ENCODE data around the gene UBE2E1. TPM values are rescaled to one million over a fixed set of nuclear protein-coding genes. Genes with fewer than 3 reads are reported as not detected.
A peak's percentile ranks its signal among the peaks of the same experiment; 100 is the strongest.

UBE2E1 gene
- total and polyA plus RNA-seq, 2 experiments from 2014 or later: 39.9 to 120 TPM

DNA sequence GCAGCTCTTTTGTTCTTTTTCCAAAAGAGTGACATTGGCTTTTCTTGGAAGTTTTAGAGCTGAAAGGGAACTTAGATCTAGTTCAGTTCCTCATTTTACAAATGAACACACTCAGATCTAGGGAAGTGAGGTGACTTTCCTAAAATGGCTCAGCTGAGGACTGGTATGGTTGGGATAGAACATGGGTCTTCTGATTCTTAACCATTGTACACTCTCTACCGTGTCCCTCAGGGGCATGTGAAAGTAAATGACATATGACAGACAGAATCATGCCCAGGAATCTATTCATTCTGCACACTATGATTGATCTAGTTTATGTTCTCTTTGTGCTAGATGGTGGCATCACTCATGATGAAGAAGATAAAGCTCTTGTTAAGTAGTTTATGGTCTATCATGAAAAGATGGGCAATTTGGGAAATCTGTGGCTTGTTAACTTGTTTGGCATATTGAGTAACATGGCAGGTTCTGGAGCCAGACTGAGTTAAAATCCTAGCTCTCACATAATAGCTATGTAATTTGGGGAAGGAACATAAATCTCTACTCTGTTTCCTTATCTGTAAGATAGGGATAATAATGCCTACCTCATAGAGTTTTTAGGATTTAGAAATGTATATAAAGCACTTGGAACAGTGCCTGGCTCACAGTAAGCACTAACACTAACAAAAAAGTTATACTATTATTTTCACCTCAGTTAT is 30.9 kb downstream of the UBE2E1 start (continued):
- TF ChIP-seq, protein P1, sequence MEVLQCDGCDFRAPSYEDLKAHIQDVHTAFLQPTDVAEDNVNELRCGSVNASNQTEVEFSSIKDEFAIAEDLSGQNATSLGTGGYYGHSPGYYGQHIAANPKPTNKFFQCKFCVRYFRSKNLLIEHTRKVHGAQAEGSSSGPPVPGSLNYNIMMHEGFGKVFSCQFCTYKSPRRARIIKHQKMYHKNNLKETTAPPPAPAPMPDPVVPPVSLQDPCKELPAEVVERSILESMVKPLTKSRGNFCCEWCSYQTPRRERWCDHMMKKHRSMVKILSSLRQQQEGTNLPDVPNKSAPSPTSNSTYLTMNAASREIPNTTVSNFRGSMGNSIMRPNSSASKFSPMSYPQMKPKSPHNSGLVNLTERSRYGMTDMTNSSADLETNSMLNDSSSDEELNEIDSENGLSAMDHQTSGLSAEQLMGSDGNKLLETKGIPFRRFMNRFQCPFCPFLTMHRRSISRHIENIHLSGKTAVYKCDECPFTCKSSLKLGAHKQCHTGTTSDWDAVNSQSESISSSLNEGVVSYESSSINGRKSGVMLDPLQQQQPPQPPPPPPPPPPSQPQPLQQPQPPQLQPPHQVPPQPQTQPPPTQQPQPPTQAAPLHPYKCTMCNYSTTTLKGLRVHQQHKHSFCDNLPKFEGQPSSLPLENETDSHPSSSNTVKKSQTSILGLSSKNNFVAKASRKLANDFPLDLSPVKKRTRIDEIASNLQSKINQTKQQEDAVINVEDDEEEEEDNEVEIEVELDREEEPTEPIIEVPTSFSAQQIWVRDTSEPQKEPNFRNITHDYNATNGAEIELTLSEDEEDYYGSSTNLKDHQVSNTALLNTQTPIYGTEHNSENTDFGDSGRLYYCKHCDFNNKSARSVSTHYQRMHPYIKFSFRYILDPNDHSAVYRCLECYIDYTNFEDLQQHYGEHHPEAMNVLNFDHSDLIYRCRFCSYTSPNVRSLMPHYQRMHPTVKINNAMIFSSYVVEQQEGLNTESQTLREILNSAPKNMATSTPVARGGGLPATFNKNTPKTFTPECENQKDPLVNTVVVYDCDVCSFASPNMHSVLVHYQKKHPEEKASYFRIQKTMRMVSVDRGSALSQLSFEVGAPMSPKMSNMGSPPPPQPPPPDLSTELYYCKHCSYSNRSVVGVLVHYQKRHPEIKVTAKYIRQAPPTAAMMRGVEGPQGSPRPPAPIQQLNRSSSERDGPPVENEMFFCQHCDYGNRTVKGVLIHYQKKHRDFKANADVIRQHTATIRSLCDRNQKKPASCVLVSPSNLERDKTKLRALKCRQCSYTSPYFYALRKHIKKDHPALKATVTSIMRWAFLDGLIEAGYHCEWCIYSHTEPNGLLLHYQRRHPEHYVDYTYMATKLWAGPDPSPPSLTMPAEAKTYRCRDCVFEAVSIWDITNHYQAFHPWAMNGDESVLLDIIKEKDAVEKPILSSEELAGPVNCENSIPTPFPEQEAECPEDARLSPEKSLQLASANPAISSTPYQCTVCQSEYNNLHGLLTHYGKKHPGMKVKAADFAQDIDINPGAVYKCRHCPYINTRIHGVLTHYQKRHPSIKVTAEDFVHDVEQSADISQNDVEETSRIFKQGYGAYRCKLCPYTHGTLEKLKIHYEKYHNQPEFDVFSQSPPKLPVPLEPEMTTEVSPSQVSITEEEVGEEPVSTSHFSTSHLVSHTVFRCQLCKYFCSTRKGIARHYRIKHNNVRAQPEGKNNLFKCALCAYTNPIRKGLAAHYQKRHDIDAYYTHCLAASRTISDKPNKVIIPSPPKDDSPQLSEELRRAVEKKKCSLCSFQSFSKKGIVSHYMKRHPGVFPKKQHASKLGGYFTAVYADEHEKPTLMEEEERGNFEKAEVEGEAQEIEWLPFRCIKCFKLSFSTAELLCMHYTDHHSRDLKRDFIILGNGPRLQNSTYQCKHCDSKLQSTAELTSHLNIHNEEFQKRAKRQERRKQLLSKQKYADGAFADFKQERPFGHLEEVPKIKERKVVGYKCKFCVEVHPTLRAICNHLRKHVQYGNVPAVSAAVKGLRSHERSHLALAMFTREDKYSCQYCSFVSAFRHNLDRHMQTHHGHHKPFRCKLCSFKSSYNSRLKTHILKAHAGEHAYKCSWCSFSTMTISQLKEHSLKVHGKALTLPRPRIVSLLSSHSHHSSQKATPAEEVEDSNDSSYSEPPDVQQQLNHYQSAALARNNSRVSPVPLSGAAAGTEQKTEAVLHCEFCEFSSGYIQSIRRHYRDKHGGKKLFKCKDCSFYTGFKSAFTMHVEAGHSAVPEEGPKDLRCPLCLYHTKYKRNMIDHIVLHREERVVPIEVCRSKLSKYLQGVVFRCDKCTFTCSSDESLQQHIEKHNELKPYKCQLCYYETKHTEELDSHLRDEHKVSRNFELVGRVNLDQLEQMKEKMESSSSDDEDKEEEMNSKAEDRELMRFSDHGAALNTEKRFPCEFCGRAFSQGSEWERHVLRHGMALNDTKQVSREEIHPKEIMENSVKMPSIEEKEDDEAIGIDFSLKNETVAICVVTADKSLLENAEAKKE (CRISPR knock-in tag; IDR thresholded peaks at IDR 0.05): no peak
- TF ChIP-seq ZNF114 (CRISPR knock-in tag; IDR thresholded peaks at IDR 0.05) (no peak), CREB1 (CRISPR knock-in tag; IDR thresholded peaks at IDR 0.05; ENCODE audit: low read depth) (no peak), POLR2AphosphoS5 (IDR thresholded peaks at IDR 0.05; ENCODE audit: low read depth) (no peak)
- TF ChIP-seq, protein P2, sequence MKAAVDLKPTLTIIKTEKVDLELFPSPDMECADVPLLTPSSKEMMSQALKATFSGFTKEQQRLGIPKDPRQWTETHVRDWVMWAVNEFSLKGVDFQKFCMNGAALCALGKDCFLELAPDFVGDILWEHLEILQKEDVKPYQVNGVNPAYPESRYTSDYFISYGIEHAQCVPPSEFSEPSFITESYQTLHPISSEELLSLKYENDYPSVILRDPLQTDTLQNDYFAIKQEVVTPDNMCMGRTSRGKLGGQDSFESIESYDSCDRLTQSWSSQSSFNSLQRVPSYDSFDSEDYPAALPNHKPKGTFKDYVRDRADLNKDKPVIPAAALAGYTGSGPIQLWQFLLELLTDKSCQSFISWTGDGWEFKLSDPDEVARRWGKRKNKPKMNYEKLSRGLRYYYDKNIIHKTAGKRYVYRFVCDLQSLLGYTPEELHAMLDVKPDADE (IDR thresholded peaks at IDR 0.05): no peak

DNA sequence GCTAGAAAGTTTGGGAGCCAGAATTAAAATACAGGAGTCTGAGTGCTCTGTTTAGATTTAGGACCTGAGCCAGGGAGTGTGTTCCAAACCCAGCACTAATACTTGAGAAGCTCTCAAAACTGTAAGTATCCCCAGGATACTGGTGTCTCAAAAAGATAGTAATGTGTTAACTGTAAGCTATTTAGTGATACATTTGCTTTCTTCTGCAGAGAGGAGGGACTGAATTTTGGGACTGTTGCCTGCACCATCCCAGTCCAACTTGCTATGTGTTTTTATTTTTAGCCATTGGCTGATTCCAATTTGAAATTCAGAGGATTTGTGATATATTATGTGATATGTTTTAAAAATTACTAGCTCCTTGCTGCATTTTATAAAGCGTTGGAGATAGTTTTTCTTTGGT is 31.5 kb downstream of the UBE2E1 start:
- H3K9me3 Mint-ChIP-seq: no peaks in the 10 kb centered on the region
- no peak overlapping the region for H3K4me3 Mint-ChIP-seq
- DNase-seq (ENCODE audit: low spot score): no peak
- Histone ChIP-seq H3K27ac (ENCODE audit: low read depth) (peak overlapping the region; percentile 51; the same call in 1 of the 2 replicates), H3K9me2 (ENCODE audit: insufficient read depth) (no peaks in the 10 kb centered on the region), H3K27me3 (ENCODE audit: insufficient read depth) (no peaks in the 10 kb centered on the region), H3K4me3 (no peak overlapping the region), H2AFZ (no peak overlapping the region), H3F3A (replicated peaks; ENCODE audit: low read depth) (no peaks in the 10 kb centered on the region), H3K79me2 (replicated peaks; ENCODE audit: insufficient read depth) (peaks cover 99% of the 10 kb centered on the region), H3K4me2 (no peak overlapping the region), H3K4me1 (ENCODE audit: insufficient read depth) (peaks cover 16% of the 10 kb centered on the region), H4K20me1 (replicated peaks; ENCODE audit: insufficient read depth) (peaks cover 27% of the 10 kb centered on the region), H3K36me3 (ENCODE audit: insufficient read depth) (no peaks in the 10 kb centered on the region)
- no peaks in the 10 kb centered on the region for H3K36me3 Mint-ChIP-seq (ENCODE audit: low read depth)
- TF ChIP-seq EZH2phosphoT487 (IDR thresholded peaks at IDR 0.05; ENCODE audit: unreplicated experiment) (no peak), CREB1 (CRISPR knock-in tag; IDR thresholded peaks at IDR 0.05; ENCODE audit: low read depth) (no peak)
- H3K27ac Mint-ChIP-seq: no peak overlapping the region
- no peak for ATAC-seq
- H3K4me1 Mint-ChIP-seq: peaks cover 57% of the 10 kb centered on the region
- H3K27me3 Mint-ChIP-seq (ENCODE audit: insufficient read depth, low read depth, poor library complexity): peaks cover 4% of the 10 kb centered on the region

Data from GM23338 (cell line).